Transverse colon (tissue), 4 donors: ENCODE measurements around the gene DYDC2. TPM values are rescaled to one million over a fixed set of nuclear protein-coding genes. Genes with fewer than 3 reads are reported as not detected.

Experiments used
- DNase-seq: peaks from one replicate; pipeline ENCODE4 v3.0.0-alpha.2; 2019
- H3K27ac ChIP-seq, 4 donors: fragments of 200-600 bp; sonication (generic); 2 replicates each; pipeline ENCODE4 v1.5.1; 2016 to 2018; ENCODE audit warnings: inconsistent platforms in 4 of 4
- H3K27me3 ChIP-seq: fragments of 200-600 bp; sonication (generic); 2 replicates; pipeline ENCODE4 v1.5.1; 2017; ENCODE audit warnings: inconsistent platforms
- H3K36me3 ChIP-seq, 4 donors: fragments of 200-600 bp; sonication (generic); 2 replicates each; pipeline ENCODE4 v1.5.1; 2017 to 2019; ENCODE audit warnings: inconsistent platforms in 4 of 4
- H3K4me1 ChIP-seq, 4 donors: fragments of 200-600 bp; sonication (generic); 2 replicates each; pipeline ENCODE4 v1.5.1; 2017 to 2020; ENCODE audit warnings: inconsistent platforms in 4 of 4
- H3K4me3 ChIP-seq, 4 donors: fragments of 200-600 bp; sonication (generic); 1 replicate in 1 of 4; 2 replicates in 3 of 4; pipeline versions ENCODE4 v1.5.1 to v1.6.1; 2017 to 2019; ENCODE audit warnings: inconsistent platforms in 4 of 4
- H3K9me3 ChIP-seq, 2 donors: fragments of 200-600 bp; sonication (generic); 2 replicates each; pipeline ENCODE4 v1.5.1; 2017 to 2019; ENCODE audit warnings: inconsistent platforms in 2 of 2
- CTCF ChIP-seq, 5 experiments: fragments of 200-600 bp in 3 of 5; fragments of 450-650 bp in 2 of 5; sonication (generic) in 3 of 5; IDR thresholded peaks; 1 replicate in 2 of 5; 2 replicates in 3 of 5; pipeline ENCODE4 v1.5.1; 2016 to 2017; ENCODE audit warnings: antibody characterized with exemption in 5 of 5, inconsistent platforms in 3 of 5, mild to moderate bottlenecking in 2 of 5, moderate library complexity in 1 of 5
- EP300 ChIP-seq: sonication (generic); formaldehyde crosslinking; IDR thresholded peaks from one replicate; pipeline ENCODE4 v1.6.1; 2017; ENCODE audit warnings: antibody characterized with exemption, low read depth
- POLR2A ChIP-seq: fragments of 450-650 bp; IDR thresholded peaks from one replicate; pipeline ENCODE4 v1.6.1; 2016; ENCODE audit warnings: antibody characterized with exemption, mild to moderate bottlenecking, moderate library complexity
- POLR2AphosphoS5 ChIP-seq, 3 donors: sonication (generic); formaldehyde crosslinking; IDR thresholded peaks; one replicate each; pipeline ENCODE4 v1.6.1; 2016; ENCODE audit warnings: antibody characterized with exemption in 3 of 3
- WGBS, 2 donors: methylation state at CpG; one replicate each; pipeline ENCODE4 v1.1.5; 2018; ENCODE audit warnings: low coverage in 1 of 2; 5-methylcytosine and 5-hydroxymethylcytosine counted together
- in situ Hi-C, 4 donors: fragments of 200-750 bp; cut with MboI; loops; one replicate each; pipeline versions ENCODE4 v1.15.0 to v1.15.1; 2017; ENCODE audit warnings: low sequenced_read_pairs in 3 of 4, low pct_ligation_motif_present in 1 of 4, low pct_unique_long_range_greater_than_20kb in 1 of 4
- intact Hi-C: fragments of 100-400 bp; cut with DNase I; formaldehyde crosslinking; loops from one replicate; pipeline ENCODE4 v1.15.1; 2023; ENCODE audit warnings: low total_unique reads
- total RNA-seq, 4 donors: library from RNA; depleted of rRNA; stranded (reverse); fragments of >200 nt; gene quantifications; one replicate each; pipeline ENCODE4 v1.1.0, GENCODE V29; 2016

Gene DYDC2
- total RNA-seq, 4 donors from 2014 or later: not detected

- Histone ChIP-seq H3K36me3 (no peaks in the 10 kb centered on the region), H3K4me1 (peaks cover 8 to 25% (median 21%) of the 10 kb centered on the region in 4 donors), H3K9me3 (no peaks in the 10 kb centered on the region), H3K27me3 (no peaks in the 10 kb centered on the region), H3K4me3 (no peak overlapping the region), H3K27ac (no peak overlapping the region)
- in situ Hi-C loops: no loop called here
- TF ChIP-seq POLR2AphosphoS5 (IDR thresholded peaks at IDR 0.05) (no peak), POLR2A (no peak), CTCF (IDR thresholded peaks at IDR 0.05) (no peak), EP300 (no peak)
- 54 to 83% methylated on average over 1 of the region's 1 CpG for WGBS, 2 donors
- intact Hi-C loops: no loop called here
- no peak for DNase-seq
These were observed 48.5 kb downstream of the DYDC2 start for GRCh38 chr10:80405035-80405434.

DNA sequence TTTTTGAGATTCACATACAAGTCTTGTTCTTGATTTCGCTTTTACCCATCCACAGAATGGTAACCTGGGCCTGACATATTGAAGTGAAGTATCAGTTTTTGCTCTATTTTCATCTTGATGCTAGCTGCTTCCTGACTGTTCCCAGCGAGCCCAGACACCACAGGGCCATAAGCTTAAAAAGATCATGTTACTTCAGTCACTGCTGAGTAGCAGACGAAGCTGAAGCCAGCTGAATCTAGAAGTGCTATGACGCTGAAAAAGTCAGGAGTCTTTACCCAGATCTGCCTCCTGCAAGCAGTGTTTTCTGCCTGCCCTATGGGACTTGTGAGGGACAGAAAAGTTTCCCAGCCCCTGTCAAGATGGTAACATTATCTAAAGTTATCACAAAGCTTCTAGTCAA is 49.0 kb downstream of the DYDC2 start:
- 82 to 100% methylated on average over 2 to 4 of the region's 4 CpGs for WGBS, 2 donors
- intact Hi-C loops: no loop called here
- H3K9me3 ChIP-seq: no peaks in the 10 kb centered on the region
- H3K36me3 ChIP-seq: no peaks in the 10 kb centered on the region
- no peaks in the 10 kb centered on the region for H3K27me3 ChIP-seq
- peaks cover 9 to 31% (median 27%) of the 10 kb centered on the region in 4 donors for H3K4me1 ChIP-seq
- in situ Hi-C loops: no loop called here
- no peak for DNase-seq
- TF ChIP-seq EP300 (no peak), POLR2AphosphoS5 (IDR thresholded peaks at IDR 0.05) (no peak), POLR2A (no peak), CTCF (IDR thresholded peaks at IDR 0.05) (no peak)
- no peak overlapping the region for H3K4me3 ChIP-seq
- H3K27ac ChIP-seq: no peak overlapping the region

GRCh38 chr10:80406204-80406603 is 49.6 kb downstream of the DYDC2 start:
- no peak for TF ChIP-seq EP300
- Histone ChIP-seq H3K36me3 (no peaks in the 10 kb centered on the region), H3K4me3 (no peak overlapping the region), H3K27me3 (no peaks in the 10 kb centered on the region), H3K9me3 (no peaks in the 10 kb centered on the region), H3K4me1 (peaks cover 15 to 37% (median 33%) of the 10 kb centered on the region in 4 donors), H3K27ac (no peak overlapping the region)
- WGBS, 2 donors: 61 to 70% methylated on average over 4 of the region's 4 CpGs
- intact Hi-C loops: no loop called here
- DNase-seq: no peak
- in situ Hi-C loops: no loop called here

DNA sequence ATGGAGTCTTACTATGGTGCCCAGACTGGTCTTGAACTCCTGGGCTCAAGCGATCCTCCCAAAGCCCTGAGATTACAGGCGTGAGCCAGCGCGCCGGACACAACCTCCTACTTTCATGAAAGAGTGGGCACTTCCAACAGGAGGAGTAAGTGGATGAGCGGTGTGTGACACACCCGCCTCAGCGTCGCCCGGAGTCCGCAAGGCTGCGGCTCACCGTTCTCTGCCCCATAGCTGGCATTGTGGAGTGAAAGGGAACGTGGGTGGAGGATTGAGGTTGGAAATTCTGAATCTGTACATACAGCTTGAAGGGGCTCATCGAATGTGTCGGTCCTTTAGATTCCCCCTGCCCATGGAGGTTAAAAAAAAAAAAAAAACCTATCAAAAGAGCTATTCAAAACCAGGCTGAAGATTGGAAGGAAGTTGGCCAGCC is 51.2 kb downstream of the DYDC2 start:
- intact Hi-C loops (no loop called here), in situ Hi-C loops (no loop called here)
- Histone ChIP-seq H3K27me3 (no peaks in the 10 kb centered on the region), H3K36me3 (no peaks in the 10 kb centered on the region), H3K4me1 (peaks cover 19 to 53% (median 48%) of the 10 kb centered on the region in 4 donors), H3K9me3 (no peaks in the 10 kb centered on the region), H3K27ac (peak overlapping the region; percentile 83 to 93 (median 86)), H3K4me3 (peak overlapping the region; percentile 60 to 81 (median 71))
- DNase-seq: peak; percentile 48
- TF ChIP-seq POLR2AphosphoS5 (IDR thresholded peaks at IDR 0.05) (peak in 1 of 3 donors; percentile 22), CTCF (IDR thresholded peaks at IDR 0.05) (no peak)
- 0 to 11% methylated on average over 1 to 16 of the region's 16 CpGs for WGBS, 2 donors
